Smooth muscle cell of the brain vasculature (primary cell): ENCODE results near the gene ANKS1A.
A peak's percentile ranks its signal among the peaks of the same experiment; 100 is the strongest.
"Not testable (repeated sequence)": the region's sequence is repeated elsewhere in the genome, so short reads cannot be mapped to it uniquely, and the experiment has no call there.

Experiments
- DNase-seq: peaks from one replicate; pipeline ENCODE4 v3.0.0-alpha.2; 2012; ENCODE audit warnings: low read depth, low spot score

Gene ANKS1A

DNA sequence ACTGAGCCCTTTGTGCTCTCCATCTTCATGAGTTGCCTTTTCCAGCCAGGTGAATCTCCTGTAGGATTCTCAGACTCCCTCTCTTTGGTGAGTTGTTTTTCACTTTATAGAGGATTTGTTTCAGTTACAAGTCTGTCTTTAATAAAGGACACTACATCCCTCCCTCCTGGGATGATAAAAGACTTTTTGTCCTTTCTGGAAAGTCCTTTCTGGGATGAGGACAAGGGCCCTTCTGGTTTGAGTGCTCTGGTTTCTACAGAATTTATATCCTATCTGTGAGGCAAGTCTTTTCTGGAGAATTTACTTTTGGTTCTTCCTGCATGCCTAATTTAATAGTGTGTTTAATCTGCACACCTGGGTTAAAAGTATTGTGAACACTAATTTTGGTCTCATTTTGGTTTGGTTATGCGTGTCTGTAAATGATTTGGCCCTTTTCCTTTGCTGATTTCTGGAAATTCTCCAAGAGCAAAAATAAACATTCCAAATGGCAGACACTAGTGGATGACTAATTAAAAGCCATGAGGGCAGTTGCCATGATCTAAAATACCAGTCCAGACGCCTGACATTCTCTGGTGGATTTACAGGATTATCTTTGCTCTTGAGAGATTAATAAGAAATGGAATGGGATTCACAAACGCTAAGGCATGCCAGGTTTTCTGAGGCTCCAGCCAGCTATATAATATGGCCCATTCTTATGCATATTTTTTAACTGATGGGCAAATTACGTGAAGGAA, 207.2 kb downstream of the ANKS1A start:
- DNase-seq = no peak

DNA sequence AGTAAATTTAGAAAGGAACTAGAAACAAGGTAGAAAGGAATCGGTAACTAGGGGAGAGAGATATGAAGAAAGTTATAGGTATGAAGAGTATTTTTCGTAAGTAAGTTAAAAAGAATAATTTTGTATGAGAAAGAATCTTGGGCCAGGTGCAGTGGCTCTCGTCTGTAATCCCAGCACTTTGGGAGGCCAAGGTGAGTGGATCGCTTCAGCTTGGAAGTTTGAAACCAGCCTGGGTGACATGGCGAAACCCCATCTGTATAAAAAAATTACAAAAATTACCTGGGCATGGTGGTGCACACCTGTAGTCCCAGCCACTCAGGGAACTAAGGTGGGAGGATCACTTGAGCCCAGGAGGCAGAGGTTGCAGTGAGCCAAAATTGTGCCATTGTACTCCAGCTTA, 210.1 kb downstream of the ANKS1A start:
- DNase-seq = no peak

DNA sequence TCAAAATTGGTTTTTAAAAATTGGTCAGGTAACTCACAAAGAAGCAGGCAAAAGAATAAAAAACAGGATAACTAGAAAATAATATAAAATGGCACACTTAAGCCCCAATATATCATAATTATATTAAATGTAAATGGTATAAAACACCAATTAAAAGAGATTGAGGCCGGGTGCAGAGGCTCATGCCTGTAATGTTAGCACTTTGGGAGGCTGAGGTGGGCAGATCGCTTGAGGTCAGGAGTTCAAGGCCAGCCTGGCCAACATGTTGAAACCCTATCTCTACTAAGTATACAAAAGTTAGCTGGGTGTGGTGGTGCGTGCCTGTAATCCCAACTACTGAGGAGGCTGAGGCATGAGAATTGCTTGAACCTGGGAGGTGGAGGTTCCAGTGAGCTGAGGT, 216.0 kb downstream of the ANKS1A start:
- DNase-seq = no peak

DNA sequence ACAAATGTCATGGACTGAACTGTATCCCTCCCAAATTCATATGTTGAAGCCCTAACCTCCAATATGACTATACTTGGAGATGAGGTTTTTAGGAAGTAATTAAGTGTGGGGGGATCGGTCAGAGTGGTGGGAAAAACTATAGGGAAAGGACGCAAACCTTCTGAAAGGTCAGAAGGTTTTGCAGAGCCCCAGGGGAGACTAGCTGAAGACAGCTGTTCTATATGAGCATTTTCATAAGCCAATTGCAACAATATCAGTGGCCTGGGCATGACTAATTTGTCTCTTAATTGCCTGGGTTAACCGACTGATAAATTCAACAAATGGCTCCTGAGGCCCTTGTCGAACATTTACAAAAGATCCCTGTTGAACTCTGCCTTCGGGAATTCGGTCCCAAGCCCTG, 217.0 kb downstream of the ANKS1A start:
- not testable (repeated sequence) for DNase-seq

DNA sequence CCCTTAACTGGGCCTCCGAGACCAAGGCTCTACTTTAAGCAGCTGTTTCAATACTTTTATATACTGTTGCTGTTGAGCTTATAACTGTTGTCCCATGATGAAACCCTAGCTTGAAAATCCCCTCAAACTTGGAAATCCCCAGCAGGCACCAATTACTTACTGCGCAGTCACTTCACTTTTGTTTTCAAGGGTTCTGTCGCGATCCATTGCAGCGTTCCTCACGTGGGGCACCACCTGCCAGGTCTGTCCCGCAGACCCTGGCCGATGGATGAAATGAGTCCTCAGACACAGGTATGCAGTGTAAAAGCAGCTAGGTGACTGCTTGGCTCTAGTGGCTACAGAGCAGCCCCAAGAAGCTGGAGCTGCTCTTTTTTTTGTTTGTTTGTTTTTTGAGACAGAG, 218.2 kb downstream of the ANKS1A start:
- DNase-seq = not testable (repeated sequence)

DNA sequence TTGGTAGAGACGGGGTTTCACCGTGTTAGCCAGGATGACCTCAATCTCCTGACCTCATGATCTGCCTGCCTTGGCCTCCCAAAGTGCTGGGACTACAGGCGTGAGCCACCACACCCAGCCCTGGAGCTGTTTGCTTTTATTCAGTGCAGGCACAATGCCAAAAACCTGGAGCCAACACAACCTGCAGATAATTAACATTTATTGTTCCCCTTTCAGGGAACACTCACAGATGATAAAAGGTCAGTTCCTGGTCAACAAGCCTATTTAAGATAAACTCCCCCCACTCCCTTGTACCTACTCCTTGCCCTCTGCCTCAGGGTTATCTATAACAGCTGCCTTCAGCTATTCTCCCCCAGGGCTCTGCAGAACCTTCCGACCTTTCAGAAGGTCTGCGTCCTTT, 218.7 kb downstream of the ANKS1A start:
- not testable (repeated sequence) for DNase-seq

DNA sequence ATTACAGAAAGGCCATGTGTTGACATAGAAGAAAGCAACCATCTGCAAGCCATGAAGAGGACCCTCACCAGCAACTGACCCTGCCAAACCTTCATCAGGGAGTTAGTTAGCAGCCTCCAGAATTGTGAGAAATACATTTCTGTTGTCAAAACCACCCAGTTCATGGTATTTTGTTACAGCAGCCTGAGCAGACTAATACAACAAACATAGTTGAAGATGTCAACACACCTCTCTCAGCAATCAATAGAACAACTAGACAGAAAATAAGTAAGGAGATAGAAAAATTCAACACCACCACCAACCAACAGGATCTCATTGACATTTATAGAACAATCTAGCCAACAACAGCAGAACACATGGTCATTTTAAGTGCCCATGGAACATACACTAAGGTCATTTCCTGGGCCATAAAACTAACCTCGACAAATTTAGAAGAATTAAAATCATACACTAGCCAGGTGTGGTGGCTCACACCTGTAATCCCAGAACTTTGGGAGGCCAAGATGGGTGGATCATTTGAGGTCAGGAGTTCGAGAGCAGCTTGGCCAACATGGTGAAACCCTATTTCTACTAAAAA, 219.3 kb downstream of the ANKS1A start:
- no peak for DNase-seq

DNA sequence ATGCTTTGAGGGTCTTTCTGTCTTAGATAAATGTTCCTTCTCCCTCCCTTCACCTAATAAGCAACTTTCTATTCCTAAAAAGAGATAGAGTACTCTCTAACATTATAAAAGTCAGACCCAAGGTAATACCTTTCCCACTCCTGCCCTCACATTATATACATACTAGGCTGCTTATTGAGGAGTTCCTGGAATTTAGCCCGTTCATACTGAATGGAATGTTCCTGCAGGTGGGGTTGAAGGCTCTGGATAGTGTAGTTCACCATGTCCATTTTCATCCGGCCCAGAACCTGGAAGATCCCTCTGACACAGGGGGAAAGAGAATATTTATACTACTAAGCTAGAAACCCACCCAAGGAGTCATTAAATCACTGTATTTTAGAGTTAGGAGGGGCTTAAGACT, 231.7 kb downstream of the ANKS1A start:
- DNase-seq = no peak

DNA sequence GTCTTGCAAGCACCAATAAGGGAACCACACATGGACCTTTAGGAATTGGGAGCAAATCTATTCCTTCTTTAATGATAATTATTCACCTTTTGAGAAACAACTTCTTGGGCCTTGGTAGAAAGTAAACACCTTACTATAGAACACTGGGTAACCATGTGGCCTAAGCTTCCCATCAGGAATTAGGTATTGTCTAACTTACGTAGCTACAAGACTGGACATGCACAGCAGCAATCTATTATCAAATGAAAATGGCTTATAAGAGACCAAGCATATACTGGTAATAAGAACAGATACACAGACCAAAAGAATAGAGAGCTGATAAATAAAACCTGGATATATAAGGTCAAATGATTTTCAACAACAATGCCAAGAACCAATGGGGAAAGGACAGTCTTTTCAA, 235.3 kb downstream of the ANKS1A start:
- DNase-seq = no peak

DNA sequence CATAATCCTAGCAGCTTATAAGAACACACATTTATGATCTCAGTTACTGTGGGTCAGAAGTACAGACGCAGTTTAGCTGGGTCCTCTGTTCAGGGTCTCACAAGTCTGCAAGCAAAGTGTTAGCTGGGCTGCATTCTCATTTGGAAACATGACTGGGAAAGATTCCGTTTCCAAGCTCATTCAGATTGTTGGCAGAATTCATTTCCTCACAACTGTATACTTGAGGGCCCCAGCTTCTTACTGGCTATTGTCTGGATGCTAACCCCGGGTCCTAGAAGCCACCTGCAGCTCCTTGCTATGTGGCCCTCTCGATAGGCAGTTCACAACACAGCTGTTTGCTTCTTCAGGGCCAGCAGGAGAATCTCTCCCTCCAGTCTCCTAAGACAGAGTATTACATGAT, 239.0 kb downstream of the ANKS1A start:
- DNase-seq = no peak

DNA sequence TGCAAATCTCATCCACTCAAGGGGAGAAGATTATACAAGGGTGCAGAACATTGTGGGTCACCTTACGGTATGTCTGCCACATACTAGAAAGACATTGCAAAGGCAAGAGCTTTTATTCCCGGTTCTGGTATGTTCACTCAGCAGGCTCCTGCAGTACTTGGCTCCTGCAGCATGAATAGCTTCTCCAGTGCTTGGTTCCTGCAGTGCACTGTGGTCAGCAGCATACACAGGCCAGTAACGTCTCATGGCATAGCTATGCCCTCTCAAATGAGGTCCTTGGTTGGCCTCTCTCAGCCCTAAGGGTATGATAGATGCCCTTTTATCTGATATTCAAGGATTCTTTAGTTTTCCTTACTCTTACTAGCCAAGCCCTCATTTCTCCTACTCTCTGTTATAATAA, 239.4 kb downstream of the ANKS1A start:
- peak; percentile 51 for DNase-seq

DNA sequence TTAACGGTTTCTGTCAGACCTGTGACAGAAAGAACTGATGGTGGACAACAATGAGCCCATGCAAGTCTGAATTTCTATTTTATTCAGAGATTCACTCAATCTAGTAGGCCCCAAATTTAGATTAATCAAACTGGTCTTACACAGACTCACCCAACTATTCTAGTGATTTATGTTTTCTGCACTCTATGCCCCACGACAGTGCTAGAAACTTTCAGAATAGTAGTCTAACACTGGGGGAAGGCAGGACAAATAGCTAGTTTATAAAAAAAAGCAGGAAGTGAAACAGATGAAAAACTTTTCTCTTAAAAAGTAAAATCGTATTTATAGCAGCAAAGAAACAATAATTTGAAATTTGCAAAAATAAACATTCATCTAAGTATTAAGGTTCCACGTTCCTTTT, 247.1 kb downstream of the ANKS1A start:
- DNase-seq = no peak

DNA sequence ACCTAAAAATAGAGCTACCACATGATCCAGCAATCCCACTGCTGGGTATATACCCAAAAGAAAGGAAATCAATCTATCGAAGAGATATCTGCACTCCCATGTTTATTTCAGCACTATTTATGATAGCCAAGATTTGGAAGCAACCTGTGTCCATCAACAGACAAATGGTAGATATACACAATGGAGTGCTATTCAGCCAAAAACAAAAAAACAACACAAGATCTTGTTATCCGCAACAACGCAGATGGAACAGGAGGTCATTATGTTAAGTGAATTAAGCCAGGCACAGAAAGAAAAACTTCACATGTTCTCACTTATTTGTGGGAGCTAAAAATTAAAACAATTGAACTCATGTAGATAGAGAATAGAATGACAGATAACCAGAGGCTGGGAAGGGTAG, 249.1 kb downstream of the ANKS1A start:
- not testable (repeated sequence) for DNase-seq

DNA sequence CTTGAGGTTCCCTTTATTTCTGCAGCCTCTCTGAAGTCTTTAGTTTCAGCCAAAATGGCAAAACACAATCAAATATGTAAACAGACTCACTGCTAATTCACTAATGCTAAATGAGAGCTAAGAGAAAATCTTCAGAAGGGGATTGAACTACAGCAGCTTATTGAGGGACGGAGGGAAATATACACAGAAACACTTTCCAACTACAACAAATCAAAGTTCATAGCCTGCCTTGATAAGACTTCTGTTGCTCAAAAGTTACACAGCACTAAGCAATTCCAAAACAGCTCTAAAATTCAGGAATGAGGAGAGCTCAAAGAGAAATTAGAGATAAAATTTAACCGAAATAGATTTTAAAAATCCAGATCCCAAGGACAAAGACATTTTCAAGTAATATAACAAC, 250.4 kb downstream of the ANKS1A start:
- DNase-seq = no peak

DNA sequence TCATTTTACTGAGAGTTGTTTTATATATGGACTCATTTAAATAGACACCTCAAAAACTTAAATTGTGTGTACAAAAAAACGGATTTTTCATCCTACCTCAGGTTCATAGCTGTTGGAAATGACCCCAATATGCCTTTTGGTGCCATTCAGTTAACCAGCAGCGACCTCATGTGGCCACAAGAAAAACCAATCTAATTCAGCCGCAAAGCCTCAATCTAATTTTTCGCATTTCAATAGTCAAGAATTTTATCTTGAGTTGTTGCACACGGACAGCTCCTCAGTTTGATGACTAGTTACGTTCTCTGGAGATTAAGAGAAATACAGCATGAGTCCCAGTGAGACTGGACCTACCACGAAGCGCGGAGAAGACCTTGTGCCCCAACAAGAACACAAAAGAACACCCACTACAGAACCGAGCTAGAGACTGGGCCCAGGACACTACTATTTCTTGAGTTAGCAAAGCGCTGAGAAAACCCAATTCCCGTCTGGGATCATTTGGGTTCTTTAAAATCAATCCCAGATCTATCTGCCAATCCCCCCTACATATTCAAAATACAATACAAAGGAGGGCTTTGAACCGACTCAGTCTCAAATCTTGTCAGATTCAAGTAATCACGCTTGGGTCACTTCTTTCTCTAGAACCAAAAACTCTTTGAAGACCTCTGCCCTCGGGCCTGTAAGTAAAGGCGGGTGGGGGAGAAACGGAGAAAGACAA, 251.0 kb downstream of the ANKS1A start:
- DNase-seq = peak; percentile 57

DNA sequence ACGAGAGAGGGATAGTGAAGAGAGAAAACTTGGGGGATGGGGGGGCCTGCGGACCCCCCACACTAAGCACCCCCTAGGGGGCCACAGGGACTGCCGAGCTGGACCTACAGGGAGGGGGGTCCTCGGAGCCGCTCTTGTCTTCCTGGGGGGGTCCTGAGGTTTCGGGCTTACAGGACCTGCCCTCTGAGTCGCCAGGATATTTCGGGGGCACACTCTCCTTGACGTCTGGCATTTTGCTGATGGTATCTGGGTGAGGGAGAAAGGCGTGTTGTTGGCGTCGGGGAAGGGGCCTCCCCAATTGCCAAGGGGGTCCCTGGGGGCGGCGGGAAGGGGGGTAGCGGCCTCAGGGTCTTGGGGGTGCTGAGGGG, 251.6 kb downstream of the ANKS1A start:
- DNase-seq = no peak
